GM21737 (cell line): ENCODE data around the gene PHKG1.
"Not testable (repeated sequence)": the region's sequence is repeated elsewhere in the genome, so short reads cannot be mapped to it uniquely, and the experiment has no call there.

ENCODE experiments used
- ATAC-seq: cut with Tn5 transposase; IDR thresholded peaks from one replicate; pipeline ENCODE4 v1.9.1; 2021; ENCODE audit warnings: mild to moderate bottlenecking, moderate library complexity; ENCODE audit not compliant: unreplicated experiment

PHKG1 gene

DNA sequence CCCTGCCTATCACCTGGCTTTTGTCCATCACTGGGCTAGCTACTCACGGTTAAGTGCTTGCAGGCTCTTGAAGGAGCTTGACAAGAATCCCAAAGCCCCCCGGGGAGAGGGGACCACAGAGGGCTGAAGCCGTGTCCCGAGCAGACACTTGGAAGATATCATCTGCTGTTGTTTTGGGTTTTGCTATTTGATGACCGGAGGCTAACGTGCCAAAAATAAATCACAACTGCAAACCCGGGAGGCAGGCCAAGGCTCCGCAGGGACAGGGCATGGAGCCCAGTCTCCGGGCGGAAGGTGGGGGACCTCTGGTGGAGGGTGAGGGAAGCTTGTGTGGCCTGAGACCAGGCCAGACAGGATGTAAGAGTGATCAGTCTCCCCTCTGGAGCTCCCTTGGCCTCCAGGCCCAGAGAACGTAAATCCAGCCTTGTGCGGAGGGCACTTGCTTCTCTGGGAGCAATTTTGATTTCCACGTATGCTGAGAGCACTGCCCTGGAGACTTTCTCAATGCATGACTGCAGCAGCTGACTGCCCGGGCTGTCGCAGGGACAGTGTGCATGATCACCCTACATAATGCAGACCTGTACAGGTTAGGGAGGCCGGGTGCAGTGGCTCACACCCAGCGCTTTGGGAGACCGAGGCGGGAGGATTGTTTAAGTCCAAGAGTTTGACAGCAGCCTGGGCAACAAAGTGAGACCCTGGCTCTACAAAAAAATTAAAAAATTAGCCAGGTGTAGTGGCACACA lies at the start of gene PHKG1:
Gene PHKG1, minus strand, starts transcription at position 164 of the 743 bp plus-strand sequence. CDS start 4,011 bp downstream, outside the sequence.
- no peak for ATAC-seq

DNA sequence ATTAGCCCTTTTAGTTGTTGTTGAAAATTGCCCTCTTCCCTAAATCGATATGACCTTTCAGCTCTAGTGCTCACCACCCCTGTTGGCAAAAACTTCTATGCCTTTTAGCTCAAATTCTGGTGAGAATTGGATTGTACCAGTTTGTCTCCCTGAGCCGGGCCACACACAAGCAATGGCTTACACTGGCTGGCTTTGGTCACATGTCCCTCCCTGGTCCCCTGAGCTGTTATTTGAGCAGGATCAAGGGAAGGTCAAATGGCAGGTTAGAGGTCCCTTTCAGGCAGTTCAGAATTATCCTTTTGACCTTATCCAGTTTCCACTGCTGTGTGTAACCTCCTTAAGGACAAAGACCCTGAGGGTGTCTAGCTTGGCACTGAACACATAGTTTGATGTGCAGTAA lies 38.3 kb upstream of the PHKG1 start:
- not testable (repeated sequence) for ATAC-seq

DNA sequence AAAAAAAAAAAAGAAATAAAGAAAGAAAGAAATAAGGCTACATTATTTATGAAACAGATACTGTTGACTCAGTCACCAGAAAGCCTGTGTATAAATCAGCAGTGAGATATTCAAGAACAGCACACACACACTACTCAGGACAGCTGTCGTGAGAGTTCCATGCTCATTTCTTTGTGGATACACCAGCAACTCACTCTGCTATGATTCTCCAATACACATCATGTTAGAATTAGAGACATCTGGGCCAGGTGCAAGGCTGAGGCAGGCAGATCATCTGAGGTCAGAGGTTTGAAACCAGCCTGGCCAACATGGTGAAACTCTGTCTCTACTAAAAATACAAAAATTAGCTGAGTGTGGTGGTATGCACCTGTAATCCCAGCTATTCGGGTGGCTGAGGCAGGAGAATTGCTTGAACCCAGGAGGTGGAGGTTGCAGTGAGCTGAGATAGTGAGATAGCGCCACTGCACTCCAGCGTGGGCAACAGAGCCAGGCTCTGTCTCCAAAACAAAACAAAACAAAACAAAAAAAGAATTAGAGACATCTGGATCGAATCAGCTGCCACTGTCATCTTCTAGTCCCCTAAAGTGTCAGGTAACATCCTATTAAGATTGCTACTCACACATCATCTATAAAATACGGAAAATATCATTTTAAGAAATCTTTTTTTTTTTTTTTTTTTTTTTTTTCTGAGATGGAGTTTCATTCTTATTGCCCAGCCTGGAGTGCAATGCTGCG lies 34.7 kb upstream of the PHKG1 start:
- no peak for ATAC-seq

DNA sequence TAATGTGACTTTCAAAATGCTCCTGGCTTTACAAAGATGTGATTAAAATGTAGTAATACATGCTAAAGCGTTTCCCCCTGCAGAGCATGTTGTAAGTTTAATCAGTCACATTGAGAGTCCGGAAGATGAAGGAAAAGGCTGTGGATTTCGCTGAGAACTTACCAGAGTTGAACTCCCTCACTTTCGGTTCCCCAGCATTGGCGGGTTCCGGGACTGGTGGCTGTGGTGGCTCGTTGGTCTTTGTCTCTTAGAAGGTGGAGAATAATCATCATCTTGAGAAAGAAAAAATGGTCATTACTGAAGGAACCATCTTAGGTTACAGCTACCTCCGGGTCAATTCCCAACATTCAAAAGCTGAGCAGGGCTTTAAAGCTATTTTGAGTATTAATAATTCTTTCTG lies 33.1 kb upstream of the PHKG1 start:
- ATAC-seq, result no peak

DNA sequence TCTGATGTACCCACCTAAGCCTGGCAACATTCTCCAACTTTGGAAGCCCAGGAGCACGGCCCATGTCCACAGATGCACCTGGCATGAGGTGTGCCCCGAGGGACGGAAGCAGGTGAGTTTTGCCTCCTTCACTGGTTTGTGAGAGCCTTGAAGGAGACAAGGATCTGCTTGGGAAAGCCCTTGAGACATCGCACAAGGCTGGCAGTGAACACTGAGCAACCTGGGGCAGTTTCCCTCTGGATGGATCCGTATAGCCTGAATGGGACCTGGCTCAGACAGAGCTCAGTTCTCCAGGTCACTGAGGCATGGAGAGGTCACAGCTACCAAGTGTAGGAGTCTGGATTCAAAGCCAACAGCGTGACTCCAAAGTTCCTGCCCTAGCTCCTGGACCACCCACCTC lies 32.2 kb upstream of the PHKG1 start:
- ATAC-seq, result no peak

DNA sequence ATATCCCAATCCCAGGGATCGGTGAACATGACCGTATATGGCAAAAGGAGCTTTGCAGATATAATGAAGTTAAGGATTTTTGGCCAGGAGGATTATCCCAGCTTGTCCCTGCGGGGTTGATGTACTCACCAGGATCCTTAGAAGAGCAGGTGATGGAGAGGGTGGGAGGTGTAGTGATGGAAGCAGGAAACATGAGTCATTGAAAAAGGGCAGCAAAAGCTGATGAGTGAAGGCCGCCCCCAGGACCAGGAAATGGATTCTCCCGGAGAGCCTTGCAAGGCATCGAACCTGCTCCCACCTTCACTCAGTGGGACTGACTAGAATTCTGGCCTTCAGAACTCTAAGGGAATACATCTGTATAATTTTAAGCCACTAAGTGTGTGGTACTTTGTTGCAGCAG lies 28.7 kb upstream of the PHKG1 start:
- no peak for ATAC-seq

GRCh38 chr7:56115852-56116538 lies 23.2 kb upstream of the PHKG1 start, which contains the start of gene NUPR2:
NUPR2 (minus strand) TSS chr7:56116417; CDS start chr7:56116314, 103 bp downstream.
- no peak for ATAC-seq

GRCh38 chr7:56112244-56112643 lies 19.5 kb upstream of the PHKG1 start:
- not testable (repeated sequence) for ATAC-seq

GRCh38 chr7:56110611-56111010 lies 17.9 kb upstream of the PHKG1 start:
- ATAC-seq, result no peak

DNA sequence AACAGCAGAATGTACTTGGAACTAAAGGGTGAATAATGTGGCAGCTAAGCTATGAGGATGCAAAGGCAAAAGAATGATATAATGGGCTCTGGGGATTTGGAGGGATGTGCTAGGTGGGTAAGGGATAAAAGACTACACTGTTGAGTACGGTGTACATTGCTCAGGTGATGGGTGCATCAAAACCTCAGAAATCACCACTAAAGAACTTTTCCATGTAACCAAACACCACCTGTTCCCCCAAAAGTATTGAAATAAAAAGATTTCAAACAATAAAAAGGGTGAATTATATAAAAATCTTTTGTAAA lies 15.2 kb upstream of the PHKG1 start:
- no peak for ATAC-seq

DNA sequence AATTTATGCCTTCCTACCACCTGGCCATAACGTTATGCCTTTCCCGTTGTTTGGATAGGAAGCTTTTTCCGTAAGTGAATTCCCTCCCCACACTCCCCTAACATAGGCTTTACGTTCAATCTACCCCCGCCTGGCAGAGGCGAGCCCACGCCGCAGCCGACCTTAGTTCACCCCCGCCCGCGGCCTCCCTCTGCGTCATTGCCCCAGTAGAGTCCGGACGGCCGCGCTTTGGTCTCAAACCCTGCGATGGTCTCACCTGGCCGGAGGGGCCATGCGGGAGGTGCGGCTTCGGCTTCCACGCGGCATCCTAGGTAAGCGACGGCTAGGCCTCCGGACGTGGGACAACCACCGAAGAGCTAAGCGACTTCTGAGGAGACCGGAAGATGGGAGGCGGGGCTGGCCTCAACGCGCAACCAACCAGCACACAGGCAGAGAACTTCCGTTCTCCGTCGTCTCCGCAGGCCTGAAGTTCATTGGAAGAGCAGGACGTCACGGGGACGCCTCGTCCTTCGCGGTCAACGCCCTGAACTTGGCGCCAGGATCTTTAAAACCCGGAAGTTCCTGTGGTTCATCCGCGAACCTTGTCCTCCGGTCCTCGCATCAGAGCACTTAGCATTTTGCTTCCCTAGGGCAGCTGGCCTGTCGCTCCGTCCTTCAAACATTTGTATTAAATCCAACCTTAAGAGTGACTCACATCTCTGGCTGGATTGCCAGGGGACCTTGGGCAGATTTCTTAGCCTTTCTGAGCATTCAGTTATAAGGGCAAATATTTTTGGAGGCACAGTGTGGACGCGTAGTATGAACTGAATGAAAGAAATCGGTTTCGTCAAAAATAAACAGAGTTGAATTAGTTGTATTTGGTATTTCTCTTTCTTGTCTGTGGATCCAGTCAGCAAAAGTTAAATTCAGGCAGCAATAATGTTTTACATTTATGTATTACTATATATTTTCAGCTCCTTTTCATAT lies 13.6 kb upstream of the PHKG1 start, which contains the start of gene CHCHD2:
Gene CHCHD2, minus strand, starts transcription at position 369 of the 966 bp plus-strand sequence. Its CDS starts 63 bp downstream, at position 306.
- peak; percentile 100 for ATAC-seq

GRCh38 chr7:56105508-56105907 lies 12.8 kb upstream of the PHKG1 start:
- no peak for ATAC-seq

- ATAC-seq, result not testable (repeated sequence)
These were observed 11.4 kb upstream of the PHKG1 start for GRCh38 chr7:56104138-56104537.

DNA sequence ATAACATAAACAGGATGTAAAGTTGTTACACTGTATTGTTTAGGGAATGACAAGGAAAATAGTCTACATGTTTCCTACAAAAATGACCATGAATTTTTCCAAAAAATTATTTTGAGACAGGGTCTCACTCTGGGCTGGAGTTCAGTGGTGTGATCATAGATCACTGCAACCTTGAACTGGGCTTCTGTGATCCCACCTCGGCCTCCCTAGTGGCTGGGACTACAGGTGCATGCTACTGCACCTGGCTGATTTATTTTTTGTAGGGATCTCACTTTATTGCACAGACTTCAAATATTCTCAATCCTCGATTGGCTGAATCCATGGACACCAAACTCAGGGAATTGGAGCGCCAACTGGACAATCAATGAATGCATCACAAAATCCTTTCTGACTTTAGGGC lies 6.9 kb upstream of the PHKG1 start:
- ATAC-seq, result no peak

- not testable (repeated sequence) for ATAC-seq
These were observed 5.6 kb upstream of the PHKG1 start for GRCh38 chr7:56098187-56099008.

GRCh38 chr7:56097700-56098099 lies 4.9 kb upstream of the PHKG1 start:
- ATAC-seq, result no peak

DNA sequence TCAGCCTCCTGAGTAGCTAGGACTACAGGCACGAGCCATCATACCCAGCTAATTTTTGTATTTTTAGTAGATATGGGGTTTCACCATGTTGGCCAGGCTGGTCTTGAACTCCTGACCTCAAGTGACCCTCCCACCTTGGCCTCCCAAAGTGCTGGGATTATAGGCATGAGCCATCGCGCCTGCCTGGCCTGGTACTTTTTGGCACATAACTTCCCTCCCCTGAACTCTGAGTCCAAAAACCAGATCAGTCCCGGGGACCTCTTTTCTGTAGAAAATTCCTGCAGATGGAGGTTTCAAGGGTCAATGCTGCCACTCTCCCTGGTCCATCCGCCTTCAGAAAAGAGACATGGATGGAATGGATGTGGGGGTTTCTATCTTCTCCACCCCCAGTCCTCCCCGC lies 364 bp downstream of the PHKG1 start:
- ATAC-seq, result not testable (repeated sequence)

- no peak for ATAC-seq
These were observed 1.2 kb downstream of the PHKG1 start for GRCh38 chr7:56091591-56091990.

GRCh38 chr7:56087445-56087844 lies 5.3 kb downstream of the PHKG1 start:
- ATAC-seq, result no peak

DNA sequence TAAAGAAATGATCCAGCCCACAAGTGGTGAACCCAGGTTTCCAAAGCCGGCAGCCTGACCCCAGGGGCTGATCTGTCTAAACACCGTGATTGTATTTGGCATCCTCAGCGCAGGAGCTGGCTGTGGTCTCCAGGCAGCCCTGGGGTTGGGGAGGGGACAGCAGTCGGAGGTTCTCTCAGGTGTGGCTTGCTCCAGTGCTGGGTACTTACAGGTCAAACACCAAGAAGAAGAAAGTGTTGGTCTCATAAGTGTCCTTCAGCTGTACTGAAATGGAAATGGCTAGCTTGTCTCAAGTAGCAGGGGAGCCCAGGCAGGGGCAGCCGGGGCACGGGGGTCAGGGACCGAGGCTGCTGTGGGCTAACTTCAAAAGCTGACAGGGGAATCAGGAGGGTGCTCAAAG lies 6.0 kb downstream of the PHKG1 start:
- no peak for ATAC-seq
